GM19372 (cell line): ENCODE results near the gene TMEM237.

Experiments used
- ATAC-seq: cut with Tn5 transposase; IDR thresholded peaks from one replicate; pipeline ENCODE4 v1.9.1; 2021; ENCODE audit warnings: mild to moderate bottlenecking, low read depth, moderate library complexity; ENCODE audit not compliant: unreplicated experiment

Gene TMEM237

DNA sequence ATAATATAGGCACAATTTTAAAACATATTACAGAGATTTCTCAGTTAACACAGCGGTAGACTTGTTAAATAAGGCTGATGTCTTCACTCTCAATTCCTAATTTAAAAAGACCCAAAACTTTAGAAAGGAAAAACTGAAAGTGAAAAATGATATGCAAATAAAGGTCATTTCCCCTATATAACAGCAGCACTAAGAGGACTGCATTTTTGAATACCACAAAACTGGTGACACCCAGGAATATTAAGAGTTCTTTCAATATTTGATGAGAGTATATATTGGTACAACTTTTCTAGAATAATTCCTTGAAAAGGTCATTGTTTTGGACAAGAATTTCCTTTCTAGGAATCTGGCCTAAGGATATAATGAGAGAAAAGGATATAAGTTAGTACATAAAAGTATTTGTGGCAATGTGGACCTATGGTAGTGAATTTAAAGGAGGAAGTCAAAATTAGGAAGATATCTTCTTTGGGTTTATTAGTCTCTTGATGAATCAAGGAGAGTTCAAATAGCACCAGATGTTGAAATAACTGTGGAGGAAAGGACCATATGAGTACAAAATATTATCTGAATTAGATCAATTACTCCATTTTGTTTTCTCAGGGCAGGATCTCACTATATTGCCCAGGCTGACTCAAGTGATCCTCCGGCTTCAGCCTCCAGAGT lies 70.3 kb downstream of the TMEM237 start:
- ATAC-seq = no peak
